ENCODE data around the gene FILIP1.

- no peak for TF ChIP-seq GATA2 (IDR thresholded peaks at IDR 0.05; ENCODE audit: low read depth, low read length)
- no peak for TF ChIP-seq GATA3 (IDR thresholded peaks at IDR 0.05; ENCODE audit: low read depth, low read length)
These were observed 192.5 kb downstream of the FILIP1 start for GRCh38 chr6:75301088-75301487.
